ENCODE results near the gene FAM210B.

DNA sequence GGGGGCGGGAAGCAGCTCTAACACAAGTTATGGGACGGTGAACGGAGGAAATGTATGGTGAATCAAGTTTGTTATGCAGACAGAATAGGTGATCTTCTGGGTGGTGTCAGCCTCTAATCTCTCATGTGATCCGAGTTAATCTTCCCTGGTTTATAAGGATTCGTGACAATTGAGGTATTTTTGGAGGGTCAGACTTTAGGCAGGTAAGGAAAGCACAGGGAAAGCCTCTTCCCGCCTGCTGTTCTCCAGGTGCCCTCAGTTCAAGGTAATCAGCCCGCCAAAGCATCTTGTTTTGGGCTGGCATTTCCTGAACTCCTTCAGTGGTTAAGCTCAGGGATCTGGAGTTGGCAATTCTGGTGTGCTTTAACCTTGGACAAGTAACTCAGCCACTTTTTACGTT is 34.9 kb downstream of the FAM210B start:
- no peak for TF ChIP-seq TOE1 (CRISPR knock-in tag; IDR thresholded peaks at IDR 0.05)
- no peak for TF ChIP-seq KMT2B (CRISPR knock-in tag; IDR thresholded peaks at IDR 0.05)
- TF ChIP-seq, protein P1, sequence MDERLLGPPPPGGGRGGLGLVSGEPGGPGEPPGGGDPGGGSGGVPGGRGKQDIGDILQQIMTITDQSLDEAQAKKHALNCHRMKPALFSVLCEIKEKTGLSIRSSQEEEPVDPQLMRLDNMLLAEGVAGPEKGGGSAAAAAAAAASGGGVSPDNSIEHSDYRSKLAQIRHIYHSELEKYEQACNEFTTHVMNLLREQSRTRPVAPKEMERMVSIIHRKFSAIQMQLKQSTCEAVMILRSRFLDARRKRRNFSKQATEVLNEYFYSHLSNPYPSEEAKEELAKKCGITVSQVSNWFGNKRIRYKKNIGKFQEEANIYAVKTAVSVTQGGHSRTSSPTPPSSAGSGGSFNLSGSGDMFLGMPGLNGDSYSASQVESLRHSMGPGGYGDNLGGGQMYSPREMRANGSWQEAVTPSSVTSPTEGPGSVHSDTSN (CRISPR knock-in tag; IDR thresholded peaks at IDR 0.05) = no peak
- TF ChIP-seq, protein P2, sequence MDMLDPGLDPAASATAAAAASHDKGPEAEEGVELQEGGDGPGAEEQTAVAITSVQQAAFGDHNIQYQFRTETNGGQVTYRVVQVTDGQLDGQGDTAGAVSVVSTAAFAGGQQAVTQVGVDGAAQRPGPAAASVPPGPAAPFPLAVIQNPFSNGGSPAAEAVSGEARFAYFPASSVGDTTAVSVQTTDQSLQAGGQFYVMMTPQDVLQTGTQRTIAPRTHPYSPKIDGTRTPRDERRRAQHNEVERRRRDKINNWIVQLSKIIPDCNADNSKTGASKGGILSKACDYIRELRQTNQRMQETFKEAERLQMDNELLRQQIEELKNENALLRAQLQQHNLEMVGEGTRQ (IDR thresholded peaks at IDR 0.05; ENCODE audit: low read depth, low read length) = no peak
- TF ChIP-seq, protein P2 (CRISPR knock-in tag; IDR thresholded peaks at IDR 0.05; ENCODE audit: borderline replicate concordance) = no peak
- TF ChIP-seq, protein P3, sequence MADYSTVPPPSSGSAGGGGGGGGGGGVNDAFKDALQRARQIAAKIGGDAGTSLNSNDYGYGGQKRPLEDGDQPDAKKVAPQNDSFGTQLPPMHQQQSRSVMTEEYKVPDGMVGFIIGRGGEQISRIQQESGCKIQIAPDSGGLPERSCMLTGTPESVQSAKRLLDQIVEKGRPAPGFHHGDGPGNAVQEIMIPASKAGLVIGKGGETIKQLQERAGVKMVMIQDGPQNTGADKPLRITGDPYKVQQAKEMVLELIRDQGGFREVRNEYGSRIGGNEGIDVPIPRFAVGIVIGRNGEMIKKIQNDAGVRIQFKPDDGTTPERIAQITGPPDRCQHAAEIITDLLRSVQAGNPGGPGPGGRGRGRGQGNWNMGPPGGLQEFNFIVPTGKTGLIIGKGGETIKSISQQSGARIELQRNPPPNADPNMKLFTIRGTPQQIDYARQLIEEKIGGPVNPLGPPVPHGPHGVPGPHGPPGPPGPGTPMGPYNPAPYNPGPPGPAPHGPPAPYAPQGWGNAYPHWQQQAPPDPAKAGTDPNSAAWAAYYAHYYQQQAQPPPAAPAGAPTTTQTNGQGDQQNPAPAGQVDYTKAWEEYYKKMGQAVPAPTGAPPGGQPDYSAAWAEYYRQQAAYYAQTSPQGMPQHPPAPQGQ (CRISPR knock-in tag; IDR thresholded peaks at IDR 0.05; ENCODE audit: borderline replicate concordance) = no peak
- TF ChIP-seq TBX3 (IDR thresholded peaks at IDR 0.05; ENCODE audit: borderline replicate concordance) = no peak
